NAMALWA (cell line): Measurements from ENCODE around the gene PRKRIP1.
"Not testable (repeated sequence)": the region's sequence is repeated elsewhere in the genome, so short reads cannot be mapped to it uniquely, and the experiment has no call there.

Experiments
- DNase-seq: peaks from one replicate; pipeline ENCODE4 v3.0.0-alpha.2; 2015; ENCODE audit warnings: low spot score

Gene PRKRIP1

GRCh38 chr7:102457352-102457924 is 61.3 kb downstream of the PRKRIP1 start:
- no peak for DNase-seq

- no peak for DNase-seq
Measured at GRCh38 chr7:102459221-102459844, 63.2 kb downstream of the PRKRIP1 start.

DNA sequence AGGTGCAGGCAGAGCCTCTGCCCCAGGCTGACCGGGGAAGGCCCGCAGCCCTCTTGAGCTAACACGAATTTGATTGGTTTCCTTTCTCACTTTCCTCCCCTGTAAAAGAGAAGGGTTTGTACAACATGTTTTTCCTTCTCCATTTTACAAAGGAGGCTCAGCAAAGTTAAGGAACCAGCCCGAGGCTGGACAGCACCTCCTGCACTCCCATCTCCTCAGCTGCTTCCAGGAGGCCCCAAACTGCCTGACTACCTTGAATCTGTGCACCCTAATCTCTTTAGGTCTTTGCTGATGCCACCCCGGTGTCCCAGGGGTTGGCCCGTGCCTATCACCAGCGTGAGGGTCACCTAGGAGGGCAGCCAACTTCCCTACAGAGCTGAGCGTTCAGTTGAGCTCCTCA is 64.3 kb downstream of the PRKRIP1 start:
- no peak for DNase-seq

- DNase-seq = peak; percentile 48
Measured at GRCh38 chr7:102463841-102464576, 67.8 kb downstream of the PRKRIP1 start.

DNA sequence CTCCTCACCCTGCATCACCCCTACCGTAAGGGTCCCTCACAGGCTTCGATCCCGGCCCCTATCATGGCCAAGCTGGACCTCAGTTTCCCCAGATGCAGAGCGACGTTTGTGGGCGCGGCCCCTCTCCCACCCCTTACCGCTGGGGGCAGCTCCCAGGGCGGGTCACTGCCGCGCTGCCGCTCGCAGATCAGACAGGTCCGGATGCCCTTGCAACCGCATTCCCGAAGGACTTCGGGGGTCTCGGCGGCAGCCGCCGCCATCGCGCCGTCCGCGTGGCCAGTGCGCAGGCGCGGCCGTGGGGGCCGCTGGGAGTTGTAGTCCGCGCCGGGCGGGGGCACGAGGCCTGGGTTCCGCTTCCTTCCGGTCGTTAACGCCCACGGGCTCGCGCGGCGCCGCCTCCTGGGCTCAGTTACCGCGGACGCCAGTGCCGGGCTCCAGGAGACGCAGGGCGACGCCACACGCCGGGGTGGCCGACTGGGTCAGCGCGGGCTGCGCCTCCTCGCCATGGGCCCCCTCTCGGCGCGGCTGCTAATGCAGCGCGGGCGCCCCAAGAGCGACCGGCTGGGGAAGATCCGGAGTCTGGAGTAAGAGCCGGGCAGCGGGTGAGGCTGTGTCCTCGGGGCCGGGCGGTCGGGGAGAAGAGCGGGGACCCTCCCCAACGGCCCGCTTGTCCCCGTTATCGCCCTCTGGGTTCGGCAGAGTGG is 68.6 kb downstream of the PRKRIP1 start, which contains the start of the genes ALKBH4 and LRWD1:
Gene ALKBH4 (minus strand): TSS at position 287 of the 704 bp plus-strand sequence. CDS start 27 bp downstream, at position 260.
Gene LRWD1 (plus strand): TSS at position 408 of the 704 bp plus-strand sequence. CDS start 97 bp downstream, at position 505.
- DNase-seq = peak; percentile 96

- DNase-seq = no peak
Measured at GRCh38 chr7:102466097-102466496, 69.9 kb downstream of the PRKRIP1 start.

GRCh38 chr7:102467581-102468477 is 71.7 kb downstream of the PRKRIP1 start:
- DNase-seq = no peak

DNA sequence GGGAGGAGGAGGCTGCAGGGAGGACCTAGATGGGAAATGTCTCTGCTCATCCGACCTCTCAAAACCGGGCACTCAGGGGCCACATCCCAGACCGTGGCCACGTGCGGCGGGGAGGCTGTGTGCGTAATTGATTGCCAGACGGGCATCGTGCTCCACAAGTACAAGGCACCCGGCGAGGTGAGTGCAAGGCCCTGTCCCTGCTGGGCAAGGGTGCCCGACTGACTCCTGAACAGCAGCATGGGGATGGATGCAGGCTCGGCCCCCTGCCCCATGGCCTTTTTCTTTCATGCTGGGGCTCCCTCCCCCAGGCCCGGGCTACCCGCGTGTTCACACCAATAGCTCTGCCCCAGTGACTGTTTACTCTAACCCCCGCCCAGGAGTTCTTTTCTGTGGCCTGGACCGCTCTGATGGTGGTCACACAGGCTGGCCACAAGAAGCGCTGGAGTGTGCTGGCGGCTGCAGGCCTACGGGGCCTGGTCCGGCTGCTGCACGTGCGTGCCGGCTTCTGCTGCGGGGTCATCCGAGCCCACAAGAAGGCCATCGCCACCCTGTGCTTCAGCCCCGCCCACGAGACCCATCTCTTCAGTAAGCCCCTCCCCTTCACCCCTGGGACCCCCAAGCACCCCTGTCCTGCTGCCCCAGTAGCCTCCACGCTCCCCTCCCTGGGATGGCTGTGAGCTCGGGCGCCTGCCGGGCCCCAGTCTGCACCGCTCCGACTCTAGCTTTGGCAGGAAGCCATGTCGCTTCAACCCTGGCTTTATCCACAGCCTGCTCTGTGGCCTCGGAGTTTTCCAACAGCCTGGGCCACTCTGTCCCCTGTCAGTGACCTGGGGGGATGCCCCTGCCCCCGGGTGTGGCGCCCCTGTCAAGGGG is 72.6 kb downstream of the PRKRIP1 start:
- DNase-seq = no peak

GRCh38 chr7:102469351-102469971 is 73.3 kb downstream of the PRKRIP1 start:
- DNase-seq = no peak

DNA sequence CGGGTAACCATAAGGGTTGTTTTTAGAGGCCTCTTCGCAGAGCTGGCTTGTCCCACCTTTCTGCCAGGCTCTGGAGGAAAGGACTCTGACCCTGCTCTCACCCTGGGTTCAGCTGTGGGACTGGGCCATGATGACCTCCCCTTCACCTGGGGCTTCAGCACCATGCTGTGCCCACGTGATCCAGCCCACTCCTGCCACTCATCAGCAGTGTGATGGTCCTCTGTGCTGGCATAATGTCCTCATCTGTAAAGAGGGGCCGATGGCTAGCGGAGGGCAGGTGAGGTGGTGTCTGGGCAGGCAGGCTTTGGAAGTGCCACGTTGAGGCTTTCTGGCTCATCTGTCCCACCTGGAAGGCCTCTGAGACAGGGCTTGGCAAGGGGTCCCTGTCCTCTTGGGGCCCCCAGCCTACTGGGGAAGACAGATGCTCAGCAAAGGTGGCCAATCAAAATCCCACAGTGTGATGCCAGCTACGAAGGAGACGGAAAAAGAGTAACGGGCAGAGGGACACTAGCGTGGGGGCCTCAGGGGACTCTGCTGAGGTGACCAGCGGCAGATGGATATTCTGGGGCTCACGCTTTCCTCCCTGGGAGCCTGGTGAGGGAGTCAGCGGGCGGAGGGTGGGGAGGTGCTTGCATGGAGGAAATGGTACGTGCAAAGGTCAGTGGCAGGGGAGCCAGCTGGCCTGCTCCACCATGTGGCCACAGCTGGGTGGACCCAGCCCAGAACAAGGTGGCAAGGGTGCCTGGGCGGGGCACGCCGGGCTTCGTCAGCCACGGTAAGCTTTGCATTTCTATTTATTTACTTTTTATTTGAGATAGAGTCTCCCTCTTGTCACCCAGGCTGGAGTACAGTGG is 74.0 kb downstream of the PRKRIP1 start:
- no peak for DNase-seq

DNA sequence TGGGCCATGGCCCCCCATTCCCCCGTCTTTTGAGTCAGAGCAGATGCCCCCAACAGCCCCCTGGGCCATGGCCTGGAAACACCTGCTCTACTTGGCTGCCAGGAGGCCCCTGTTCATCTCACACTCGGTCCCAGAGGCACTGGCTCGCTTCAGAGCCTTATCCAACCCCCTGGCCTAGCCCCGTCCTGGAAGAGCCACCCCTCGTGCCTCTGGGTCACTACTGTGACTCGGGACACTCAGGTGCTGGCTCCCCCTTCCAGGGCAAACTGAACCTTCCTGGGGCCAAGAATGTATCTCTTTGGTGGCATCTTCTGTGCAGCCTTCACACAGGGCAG is 75.6 kb downstream of the PRKRIP1 start:
- DNase-seq = no peak

DNA sequence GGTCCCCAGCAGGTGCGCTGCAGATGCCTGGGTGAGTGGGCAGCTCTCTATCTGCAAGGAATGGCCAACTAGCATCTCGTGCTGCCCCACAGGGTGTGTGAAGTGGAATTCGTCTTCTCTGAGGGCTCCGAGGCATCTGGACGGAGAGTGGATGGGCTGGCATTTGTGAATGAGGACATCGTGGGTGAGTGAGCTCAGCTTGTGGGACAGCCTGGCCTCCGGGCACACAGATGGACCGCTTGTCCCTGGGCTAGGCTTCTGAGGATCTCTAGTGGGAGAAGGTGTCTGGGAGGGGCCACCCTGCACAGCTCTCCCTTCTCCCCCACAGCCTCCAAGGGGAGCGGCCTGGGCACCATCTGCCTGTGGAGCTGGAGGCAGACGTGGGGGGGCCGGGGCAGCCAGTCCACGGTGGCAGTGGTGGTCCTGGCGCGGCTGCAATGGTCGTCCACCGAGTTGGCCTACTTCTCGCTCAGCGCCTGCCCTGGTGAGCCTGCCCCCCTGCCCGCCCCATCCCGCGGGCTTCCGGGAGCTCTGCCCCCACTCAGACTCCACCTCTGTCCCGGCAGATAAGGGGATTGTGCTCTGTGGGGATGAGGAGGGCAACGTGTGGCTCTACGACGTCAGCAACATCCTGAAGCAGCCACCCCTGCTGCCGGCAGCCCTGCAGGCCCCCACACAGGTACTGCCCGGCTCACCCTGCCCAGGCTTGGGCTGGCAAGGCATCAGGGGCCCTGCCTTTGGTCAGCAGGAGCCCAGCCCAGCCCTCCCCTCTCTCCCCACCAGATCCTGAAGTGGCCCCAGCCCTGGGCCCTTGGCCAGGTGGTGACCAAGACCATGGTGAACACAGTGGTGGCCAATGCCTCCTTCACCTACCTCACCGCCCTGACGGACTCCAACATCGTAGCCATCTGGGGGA is 76.2 kb downstream of the PRKRIP1 start:
- no peak for DNase-seq

DNA sequence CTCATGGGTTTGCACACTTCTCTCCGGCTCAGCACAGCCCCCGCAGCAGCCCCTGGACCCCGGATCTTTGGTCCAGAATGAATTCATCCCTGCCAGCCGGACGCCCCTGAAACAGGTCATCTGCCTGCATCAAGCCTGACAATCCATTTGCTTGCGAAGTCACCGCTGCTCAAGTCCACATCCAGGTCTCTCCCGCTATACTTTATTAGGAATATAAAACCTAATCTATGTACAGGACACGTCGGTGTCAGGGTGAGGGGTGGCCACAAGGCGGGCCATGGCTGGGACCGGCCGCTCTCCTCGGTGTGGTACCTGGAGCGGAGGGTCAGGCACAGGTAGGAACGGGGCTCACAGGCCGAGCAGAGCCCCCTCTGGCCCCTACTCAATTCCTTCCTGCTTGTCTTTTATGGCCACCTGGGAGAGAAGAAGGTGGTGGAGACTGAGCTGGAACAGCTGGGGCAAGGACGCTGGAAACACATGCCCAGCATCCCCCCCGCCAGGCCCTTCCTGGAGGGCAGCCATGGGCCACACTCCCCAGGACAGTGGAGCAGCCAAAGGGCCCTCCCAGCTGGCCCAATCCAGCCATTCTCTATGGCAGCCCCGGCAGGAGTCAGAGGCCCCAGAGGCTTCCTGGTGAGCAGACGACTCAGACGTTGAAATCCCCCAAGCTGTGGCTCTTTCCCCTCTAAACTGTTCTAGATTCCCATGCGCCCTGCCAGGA is 77.3 kb downstream of the PRKRIP1 start:
- no peak for DNase-seq

DNA sequence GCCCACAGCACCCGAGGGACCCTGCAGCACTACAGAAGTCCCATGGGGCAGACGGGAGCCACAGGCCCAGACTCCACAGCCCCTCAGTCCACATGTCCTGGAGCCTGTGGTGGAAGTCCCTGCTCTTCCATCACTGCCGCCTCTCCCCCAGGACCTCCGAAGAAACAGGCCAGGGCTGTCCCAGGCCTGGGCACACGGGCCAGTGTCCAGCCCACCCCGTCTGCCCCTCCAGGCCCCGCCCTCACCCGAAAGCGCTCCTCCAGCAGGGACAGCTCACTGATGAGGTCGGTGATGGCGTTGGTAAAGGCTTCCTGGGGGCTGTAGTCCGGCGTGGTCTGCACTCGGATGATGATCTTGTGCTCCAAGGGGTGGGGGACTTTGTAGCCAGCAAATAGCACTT is 78.0 kb downstream of the PRKRIP1 start:
- not testable (repeated sequence) for DNase-seq

DNA sequence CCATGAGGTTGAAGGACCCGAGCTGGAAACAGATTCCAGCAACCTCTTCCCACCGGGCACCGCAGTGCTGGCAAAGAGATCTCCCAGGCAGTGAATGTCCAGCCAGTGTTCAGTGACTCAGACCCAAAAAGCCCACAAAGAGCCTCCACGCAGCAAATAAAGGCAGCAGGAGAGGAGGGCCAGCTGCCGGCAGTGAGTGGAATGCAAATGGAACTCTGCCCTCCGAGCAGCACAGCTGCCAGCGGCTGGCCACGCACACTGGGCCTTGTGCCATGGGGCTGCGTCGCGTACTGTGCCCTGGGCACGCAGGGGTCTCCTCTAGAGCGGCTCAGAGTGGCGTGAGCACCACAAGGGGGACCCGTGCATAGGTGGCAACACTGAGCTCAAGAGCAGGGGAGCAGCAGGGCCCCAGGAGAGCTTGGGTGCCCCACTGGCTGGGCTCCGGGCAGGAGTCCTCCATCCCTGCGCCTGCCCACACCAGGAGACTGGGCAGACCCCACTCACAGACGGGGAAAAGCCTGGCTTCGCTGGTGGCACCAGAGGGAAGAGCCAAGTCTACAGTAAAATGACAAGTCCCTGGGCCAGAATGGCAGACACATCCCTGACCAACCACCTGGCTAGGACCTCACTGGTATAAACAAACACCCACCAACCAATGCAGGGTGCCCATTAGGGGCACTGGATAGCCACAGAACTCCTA is 78.7 kb downstream of the PRKRIP1 start:
- not testable (repeated sequence) for DNase-seq
